ENCODE measurements around the gene OXNAD1. TPM values are rescaled to one million over a fixed set of nuclear protein-coding genes. Genes with fewer than 3 reads are reported as not detected.

Gene OXNAD1
- total RNA-seq (2022) (16.3 and 16.8 TPM in 2 replicates), Bru-seq, nascent RNA (percentile 71 among the genes with signal in this experiment), BruChase-seq, experiment 1, labeled RNA remaining after a 6-hour chase (percentile 70 among the genes with signal in this experiment), BruChase-seq, experiment 2, labeled RNA remaining after a 2-hour chase (percentile 74 among the genes with signal in this experiment)
- long read RNA-seq, transcript OXNAD1-201 (9 exons, 3,929 nt): major isoform, 16 of 25 reads
- long read RNA-seq, partial matches to known transcripts: 1 of 25 reads
- long read RNA-seq, other reads (novel, unspliced or antisense): 6 of 25 reads

GRCh38 chr3:16264708-16265454 lies at the start of gene OXNAD1, which contains the start of gene DPH3:
Gene OXNAD1, plus strand, starts transcription at chr3:16265212. Its CDS starts 5,741 bp downstream, at chr3:16270953.
Gene DPH3, minus strand, starts transcription at chr3:16264943. Its CDS starts 67 bp downstream, at chr3:16264876.
- Mint-ChIP-seq H3K36me3 (ENCODE audit: insufficient read depth, unreplicated experiment) (peaks cover 24% of the 10 kb centered on the region), H3K4me3 (ENCODE audit: low read depth, unreplicated experiment) (peak within 1 kb of the TSS; percentile 76), H3K27ac (ENCODE audit: unreplicated experiment) (peak within 1 kb of the TSS; percentile 71), H3K27me3 (ENCODE audit: unreplicated experiment) (no peaks in the 10 kb centered on the region), H3K4me1 (ENCODE audit: low read depth, unreplicated experiment) (peaks cover 16% of the 10 kb centered on the region), H3K9me3 (ENCODE audit: low read depth, unreplicated experiment) (no peaks in the 10 kb centered on the region)
- peak; percentile 98 for DNase-seq
- TF ChIP-seq, protein P1, sequence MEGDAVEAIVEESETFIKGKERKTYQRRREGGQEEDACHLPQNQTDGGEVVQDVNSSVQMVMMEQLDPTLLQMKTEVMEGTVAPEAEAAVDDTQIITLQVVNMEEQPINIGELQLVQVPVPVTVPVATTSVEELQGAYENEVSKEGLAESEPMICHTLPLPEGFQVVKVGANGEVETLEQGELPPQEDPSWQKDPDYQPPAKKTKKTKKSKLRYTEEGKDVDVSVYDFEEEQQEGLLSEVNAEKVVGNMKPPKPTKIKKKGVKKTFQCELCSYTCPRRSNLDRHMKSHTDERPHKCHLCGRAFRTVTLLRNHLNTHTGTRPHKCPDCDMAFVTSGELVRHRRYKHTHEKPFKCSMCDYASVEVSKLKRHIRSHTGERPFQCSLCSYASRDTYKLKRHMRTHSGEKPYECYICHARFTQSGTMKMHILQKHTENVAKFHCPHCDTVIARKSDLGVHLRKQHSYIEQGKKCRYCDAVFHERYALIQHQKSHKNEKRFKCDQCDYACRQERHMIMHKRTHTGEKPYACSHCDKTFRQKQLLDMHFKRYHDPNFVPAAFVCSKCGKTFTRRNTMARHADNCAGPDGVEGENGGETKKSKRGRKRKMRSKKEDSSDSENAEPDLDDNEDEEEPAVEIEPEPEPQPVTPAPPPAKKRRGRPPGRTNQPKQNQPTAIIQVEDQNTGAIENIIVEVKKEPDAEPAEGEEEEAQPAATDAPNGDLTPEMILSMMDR (IDR thresholded peaks at IDR 0.05; ENCODE audit: unreplicated experiment): no peak
- intact Hi-C loops (cut with micrococcal nuclease; ENCODE audit: unreplicated experiment): no loop called here
- BruUV-seq (replicated peaks): no TSS peak
- CTCF ChIA-PET: interaction anchor here (1.0 kb wide), 1 partner anchor 17 kb away, joined by 4 read pairs; no protein-coding TSS in a partner anchor

DNA sequence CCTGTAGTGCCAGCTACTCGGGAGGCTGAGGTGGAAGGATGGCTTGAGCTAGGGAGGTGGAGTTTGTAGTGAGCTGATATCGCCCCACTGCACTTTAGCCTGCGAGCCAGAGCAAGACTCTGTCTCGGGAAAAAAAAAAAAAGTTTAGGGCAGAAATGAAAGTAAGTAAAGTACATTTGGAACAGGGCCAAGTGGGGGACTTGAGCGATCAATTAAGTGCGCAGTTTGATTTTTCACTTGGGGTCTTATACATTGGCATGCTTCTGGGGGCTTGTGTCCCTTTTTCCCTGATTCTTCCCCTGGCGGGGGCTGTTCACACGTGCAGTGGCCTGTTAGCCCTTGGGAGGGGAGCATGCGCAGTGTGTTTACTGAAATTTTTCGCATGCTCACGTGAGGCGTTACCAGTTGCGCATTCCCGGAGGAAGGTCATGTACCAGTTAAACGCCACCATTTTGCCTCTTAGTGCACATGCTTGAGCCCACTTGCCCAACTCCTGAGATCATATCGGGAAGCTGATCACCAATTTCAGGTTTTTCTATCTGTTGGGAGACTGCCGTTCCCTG lies 48.6 kb upstream of the OXNAD1 start:
- TF ChIP-seq, protein P1 (IDR thresholded peaks at IDR 0.05; ENCODE audit: unreplicated experiment): no peak
- CTCF ChIA-PET: no interaction called here
- H3K4me1 Mint-ChIP-seq (ENCODE audit: low read depth, unreplicated experiment): no peaks in the 10 kb centered on the region
- BruUV-seq (replicated peaks): no TSS peak
- DNase-seq: no peak
- no peaks in the 10 kb centered on the region for H3K9me3 Mint-ChIP-seq (ENCODE audit: low read depth, unreplicated experiment)
- no peak overlapping the region for H3K27ac Mint-ChIP-seq (ENCODE audit: unreplicated experiment)
- no peak overlapping the region for H3K4me3 Mint-ChIP-seq (ENCODE audit: low read depth, unreplicated experiment)
- intact Hi-C loops (cut with micrococcal nuclease; ENCODE audit: unreplicated experiment): no loop called here
- H3K36me3 Mint-ChIP-seq (ENCODE audit: insufficient read depth, unreplicated experiment): no peaks in the 10 kb centered on the region
- peaks cover 36% of the 10 kb centered on the region for H3K27me3 Mint-ChIP-seq (ENCODE audit: unreplicated experiment)

GRCh38 chr3:16219777-16220176 lies 45.2 kb upstream of the OXNAD1 start:
- Mint-ChIP-seq H3K4me1 (ENCODE audit: low read depth, unreplicated experiment) (no peaks in the 10 kb centered on the region), H3K9me3 (ENCODE audit: low read depth, unreplicated experiment) (no peaks in the 10 kb centered on the region), H3K27ac (ENCODE audit: unreplicated experiment) (no peak overlapping the region), H3K4me3 (ENCODE audit: low read depth, unreplicated experiment) (no peak overlapping the region), H3K36me3 (ENCODE audit: insufficient read depth, unreplicated experiment) (no peaks in the 10 kb centered on the region), H3K27me3 (ENCODE audit: unreplicated experiment) (peaks cover 21% of the 10 kb centered on the region)
- intact Hi-C loops (cut with micrococcal nuclease; ENCODE audit: unreplicated experiment): no loop called here
- TF ChIP-seq, protein P1 (IDR thresholded peaks at IDR 0.05; ENCODE audit: unreplicated experiment): no peak
- no TSS peak for BruUV-seq (replicated peaks)
- no peak for DNase-seq
- CTCF ChIA-PET: no interaction called here

DNA sequence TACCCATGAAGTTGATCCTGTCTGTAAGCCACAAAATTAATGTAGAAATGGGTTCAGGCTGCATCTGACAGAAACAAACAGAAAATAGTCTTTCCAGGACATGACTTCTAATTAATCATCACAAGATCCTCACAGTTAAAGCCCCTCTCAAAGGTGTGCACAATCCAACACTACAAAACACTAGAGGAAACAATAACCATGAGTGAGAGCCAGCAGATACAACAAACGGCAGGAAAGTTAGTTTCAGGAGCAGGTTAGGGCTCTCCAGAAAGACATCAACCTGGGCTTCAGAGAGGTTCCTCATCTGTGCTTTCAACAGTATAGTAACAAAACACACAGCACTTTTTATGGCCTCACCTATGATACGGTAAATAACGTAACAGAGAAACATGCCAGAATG lies 43.0 kb upstream of the OXNAD1 start:
- TF ChIP-seq, protein P1 (IDR thresholded peaks at IDR 0.05; ENCODE audit: unreplicated experiment): no peak
- H3K36me3 Mint-ChIP-seq (ENCODE audit: insufficient read depth, unreplicated experiment): no peaks in the 10 kb centered on the region
- no peak overlapping the region for H3K27ac Mint-ChIP-seq (ENCODE audit: unreplicated experiment)
- H3K4me3 Mint-ChIP-seq (ENCODE audit: low read depth, unreplicated experiment): no peak overlapping the region
- CTCF ChIA-PET: interaction anchor here (1.2 kb wide), 1 partner anchor 25 kb away, joined by 3 read pairs; no protein-coding TSS in a partner anchor
- H3K4me1 Mint-ChIP-seq (ENCODE audit: low read depth, unreplicated experiment): no peaks in the 10 kb centered on the region
- no TSS peak for BruUV-seq (replicated peaks)
- DNase-seq: no peak
- H3K27me3 Mint-ChIP-seq (ENCODE audit: unreplicated experiment): peaks cover 21% of the 10 kb centered on the region
- intact Hi-C loops (cut with micrococcal nuclease; ENCODE audit: unreplicated experiment): no loop called here
- H3K9me3 Mint-ChIP-seq (ENCODE audit: low read depth, unreplicated experiment): no peaks in the 10 kb centered on the region

All from Calu3 (cell line).